HS-5 (cell line): ENCODE results near the gene GPR31.

Source experiments
- DNase-seq: peaks from one replicate; pipeline ENCODE4 v3.0.0-alpha.2; 2012; ENCODE audit warnings: low read depth

GPR31 gene

GRCh38 chr6:167137881-167138280 is 19.9 kb downstream of the GPR31 start:
- DNase-seq, result no peak

- no peak for DNase-seq
These were observed 20.7 kb downstream of the GPR31 start for GRCh38 chr6:167137081-167137480.

- DNase-seq, result no peak
These were observed 21.4 kb downstream of the GPR31 start for GRCh38 chr6:167136376-167136775.

- no peak for DNase-seq
These were observed 23.1 kb downstream of the GPR31 start for GRCh38 chr6:167134448-167135328.

- DNase-seq, result no peak
These were observed 26.8 kb downstream of the GPR31 start for GRCh38 chr6:167130712-167131684.

GRCh38 chr6:167130008-167130677 is 27.6 kb downstream of the GPR31 start:
- no peak for DNase-seq

GRCh38 chr6:167129562-167129961 is 28.2 kb downstream of the GPR31 start:
- no peak for DNase-seq

GRCh38 chr6:167129159-167129558 is 28.6 kb downstream of the GPR31 start:
- no peak for DNase-seq

- DNase-seq, result no peak
These were observed 29.8 kb downstream of the GPR31 start for GRCh38 chr6:167127785-167128531.

- DNase-seq, result no peak
These were observed 31.9 kb downstream of the GPR31 start for GRCh38 chr6:167125855-167126349.

GRCh38 chr6:167125410-167125809 is 32.4 kb downstream of the GPR31 start:
- no peak for DNase-seq

- no peak for DNase-seq
These were observed 33.0 kb downstream of the GPR31 start for GRCh38 chr6:167124753-167125152.

GRCh38 chr6:167122827-167123657 is 34.7 kb downstream of the GPR31 start, which contains the start of gene CCR6:
CCR6 (plus strand) TSS chr6:167123096; CDS start chr6:167136135, 13,039 bp downstream.
- no peak for DNase-seq

GRCh38 chr6:167122041-167122826 is 35.5 kb downstream of the GPR31 start:
- no peak for DNase-seq

GRCh38 chr6:167121335-167121841 is 36.4 kb downstream of the GPR31 start:
- DNase-seq, result no peak

GRCh38 chr6:167120583-167120903 is 37.2 kb downstream of the GPR31 start:
- DNase-seq, result no peak

- DNase-seq, result no peak
These were observed 37.9 kb downstream of the GPR31 start for GRCh38 chr6:167119670-167120582.

GRCh38 chr6:167118839-167119238 is 38.9 kb downstream of the GPR31 start:
- DNase-seq, result no peak
